Measurements from ENCODE around the gene MINDY2. TPM values are rescaled to one million over a fixed set of nuclear protein-coding genes. Genes with fewer than 3 reads are reported as not detected.

MINDY2 gene
- total and polyA plus RNA-seq, 10 of the 15 experiments (the other 5 are each of a cell fraction or from before 2014, with no cell fraction given): 0.73 to 9.4 (median 3.3) TPM

- intact Hi-C loops (cut with micrococcal nuclease; ENCODE audit: unreplicated experiment): no loop called here
- Histone ChIP-seq H3K79me2 (ENCODE audit: control insufficient read depth, insufficient read depth, low read length) (no peaks in the 10 kb centered on the region), H4K20me1 (ENCODE audit: control insufficient read depth, insufficient read depth) (no peaks in the 10 kb centered on the region), H3K4me1 (ENCODE audit: control insufficient read depth, insufficient read depth, low read length) (no peaks in the 10 kb centered on the region), H3K4me2 (ENCODE audit: control insufficient read depth, insufficient read depth) (no peak overlapping the region), H3K36me3 (ENCODE audit: control insufficient read depth in 2 of 2, insufficient read depth in 2 of 2, low read length in 1 of 2) (no peaks in the 10 kb centered on the region), H3K27ac (ENCODE audit: control insufficient read depth, insufficient read depth) (no peak overlapping the region), H3K27me3 (replicated peaks in 1 of 2; ENCODE audit: control insufficient read depth in 2 of 2, insufficient read depth in 2 of 2, low read length in 1 of 2) (no peaks in the 10 kb centered on the region), H3K4me3 (no peak overlapping the region), H3K9ac (ENCODE audit: control insufficient read depth, insufficient read depth, low read length) (no peak overlapping the region), H3K9me3 (replicated peaks; ENCODE audit: control insufficient read depth, insufficient read depth, low read length) (no peaks in the 10 kb centered on the region), H2AFZ (ENCODE audit: control insufficient read depth, low read depth, low read length) (peak overlapping the region; percentile 55)
- DNase-seq (ENCODE audit: low read depth, low spot score): no peak
- TF ChIP-seq PKNOX1 (IDR thresholded peaks at IDR 0.05): no peak
- no peak for TF ChIP-seq RELA (IDR thresholded peaks at IDR 0.05; ENCODE audit: borderline replicate concordance, partially characterized antibody)
- TF ChIP-seq ZBED1 (IDR thresholded peaks at IDR 0.05; ENCODE audit: borderline replicate concordance): no peak
- no peak for TF ChIP-seq TCF12 (IDR thresholded peaks at IDR 0.05; ENCODE audit: low read depth, low read length)
- 97% methylated on average over 15 of the region's 15 CpGs for WGBS (ENCODE audit: insufficient coverage, insufficient replicate concordance, low lambda C conversion rate, missing lambda C conversion rate)
- no peak for FAIRE-seq
- in situ Hi-C loops (cut with MboI): no loop called here
- SMC1A ChIA-PET (ENCODE audit: uncharacterized antibody, unreplicated experiment): interaction anchor here (0.5 kb wide), 1 partner anchor 18 kb away, joined by 3 read pairs; no protein-coding TSS in a partner anchor
- no peak for ATAC-seq
- POLR2A ChIA-PET: no interaction called here
- no TSS peak for BruUV-seq (replicated peaks)
- RAD21 ChIA-PET (ENCODE audit: unreplicated experiment): no interaction called here
- CTCF ChIA-PET: no interaction called here
Observed at GRCh38 chr15:58865425-58865880, 94.4 kb downstream of the MINDY2 start.

- no TSS peak for BruUV-seq (replicated peaks)
- peaks cover 4% of the 10 kb centered on the region; the same call in 1 of the 2 replicates for H3K4me1 ChIP-seq (ENCODE audit: control insufficient read depth, insufficient read depth, low read length)
- RAD21 ChIA-PET (ENCODE audit: unreplicated experiment): no interaction called here
- no peak overlapping the region for H2AFZ ChIP-seq (ENCODE audit: control insufficient read depth, low read depth, low read length)
- H3K27ac ChIP-seq (ENCODE audit: control insufficient read depth, insufficient read depth): no peak overlapping the region
- no peak for FAIRE-seq
- H3K4me3 ChIP-seq: no peak overlapping the region
- no peaks in the 10 kb centered on the region for H4K20me1 ChIP-seq (ENCODE audit: control insufficient read depth, insufficient read depth)
- DNase-seq (ENCODE audit: low read depth, low spot score): no peak
- POLR2A ChIA-PET: no interaction called here
- intact Hi-C loops (cut with micrococcal nuclease; ENCODE audit: unreplicated experiment): no loop called here
- 97% methylated on average over 4 of the region's 4 CpGs for WGBS (ENCODE audit: insufficient coverage, insufficient replicate concordance, low lambda C conversion rate, missing lambda C conversion rate)
- CTCF ChIA-PET: no interaction called here
- SMC1A ChIA-PET (ENCODE audit: uncharacterized antibody, unreplicated experiment): no interaction called here
- H3K9me3 ChIP-seq (replicated peaks; ENCODE audit: control insufficient read depth, insufficient read depth, low read length): no peaks in the 10 kb centered on the region
- no peak for ATAC-seq
- no peaks in the 10 kb centered on the region for H3K27me3 ChIP-seq (replicated peaks in 1 of 2; ENCODE audit: control insufficient read depth in 2 of 2, insufficient read depth in 2 of 2, low read length in 1 of 2)
- H3K79me2 ChIP-seq (ENCODE audit: control insufficient read depth, insufficient read depth, low read length): no peaks in the 10 kb centered on the region
- H3K4me2 ChIP-seq (ENCODE audit: control insufficient read depth, insufficient read depth): no peak overlapping the region
- no peak overlapping the region for H3K9ac ChIP-seq (ENCODE audit: control insufficient read depth, insufficient read depth, low read length)
- in situ Hi-C loops (cut with MboI): no loop called here
- no peaks in the 10 kb centered on the region for H3K36me3 ChIP-seq (ENCODE audit: control insufficient read depth in 2 of 2, insufficient read depth in 2 of 2, low read length in 1 of 2)
- TF ChIP-seq IRF5 (IDR thresholded peaks at IDR 0.05; ENCODE audit: borderline replicate concordance): no peak
- TF ChIP-seq SPI1 (IDR thresholded peaks at IDR 0.05; ENCODE audit: borderline replicate concordance, insufficient read depth, low read depth, low read length): no peak
- TF ChIP-seq PAX5 (IDR thresholded peaks at IDR 0.05; ENCODE audit: borderline replicate concordance, low read depth, low read length): no peak
- no peak for TF ChIP-seq REST (IDR thresholded peaks at IDR 0.05; ENCODE audit: low read depth, low read length)
- TF ChIP-seq YY1 (IDR thresholded peaks at IDR 0.05; ENCODE audit: low read depth, low read length): no peak
- TF ChIP-seq KAT2A (conservative IDR thresholded peaks at IDR 0.05; ENCODE audit: control insufficient read depth, low read depth, low read length): no peak
- TF ChIP-seq JUND (IDR thresholded peaks at IDR 0.05; ENCODE audit: low read depth, low read length): no peak
- TF ChIP-seq SREBF1 (IDR thresholded peaks at IDR 0.05; ENCODE audit: low read length): no peak
- no peak for TF ChIP-seq SRF (IDR thresholded peaks at IDR 0.05; ENCODE audit: low read depth in 2 of 2, low read length in 2 of 2)
Observed at GRCh38 chr15:58867926-58868325, 96.8 kb downstream of the MINDY2 start.

All from GM12878 (cell line).